ENCODE data around the gene TCTN1. TPM values are rescaled to one million over a fixed set of nuclear protein-coding genes. Genes with fewer than 3 reads are reported as not detected.
A peak's percentile ranks its signal among the peaks of the same experiment; 100 is the strongest.

Gene TCTN1
- total RNA-seq, 1 experiment from 2014 or later = 27.0 TPM

DNA sequence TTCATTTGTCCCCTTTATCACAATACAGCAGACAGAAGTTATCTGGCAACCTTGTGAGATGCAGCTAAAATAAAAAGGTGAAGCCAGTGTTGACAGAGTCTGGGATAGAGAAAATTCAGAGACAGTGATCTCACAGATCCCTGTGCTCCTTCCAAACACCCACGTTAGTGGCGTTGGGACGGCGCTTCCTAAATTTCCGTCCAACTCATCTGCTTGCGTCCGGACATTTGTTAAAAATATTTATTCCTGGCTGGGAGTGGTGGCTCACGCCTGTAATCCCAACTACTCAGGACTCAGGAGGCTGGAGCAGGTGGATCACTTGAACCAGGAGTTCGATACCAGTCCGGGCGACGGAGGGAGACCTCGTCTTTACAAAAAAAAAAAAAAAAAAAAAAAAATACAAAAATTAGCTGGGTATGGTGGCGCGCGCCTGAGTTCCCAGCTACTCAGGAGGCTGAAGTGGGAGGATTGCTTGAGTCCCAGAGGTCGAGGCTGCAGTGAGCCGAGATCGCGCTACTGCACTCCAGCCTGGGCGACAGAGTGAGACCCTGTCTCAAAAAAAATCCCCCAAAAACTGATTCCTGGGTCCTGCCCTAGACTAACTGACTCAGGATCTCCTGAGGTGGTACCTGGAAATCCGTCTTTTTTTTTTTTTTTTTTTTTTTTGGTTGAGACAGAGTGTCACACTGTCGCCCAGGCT is 708 bp upstream of the TCTN1 start:
- no peaks in the 10 kb centered on the region for H4K20me1 ChIP-seq (ENCODE audit: insufficient read depth)
- ATAC-seq = no peak
- ChIA-PET RAD21 (ENCODE audit: low non-redundant PET in 1 of 2, low total read pairs in 2 of 2, uncharacterized antibody in 2 of 2, unreplicated experiment in 2 of 2) (interaction anchor here (1.2 to 1.6 kb wide), 2 partner anchors 182 to 214 kb away, joined by 3 to 6 read pairs; no protein-coding TSS in a partner anchor), POLR2A (no interaction called here), CTCF (interaction anchor here (1.1 to 2.3 kb wide), 2 partner anchors 12 to 214 kb away, joined by 3 to 6 read pairs; no protein-coding TSS in a partner anchor)
- H3K27ac ChIP-seq (ENCODE audit: low read depth, low read length) = peak overlapping the region; percentile 21; the same call in 1 of the 2 replicates
- H3K9me3 ChIP-seq (ENCODE audit: control insufficient read depth in 1 of 2, insufficient read depth in 1 of 2, low read depth in 1 of 2, low read length in 2 of 2) = no peaks in the 10 kb centered on the region
- H2AFZ ChIP-seq (ENCODE audit: low read depth, low read length, poor library complexity, severe bottlenecking) = no peak overlapping the region
- H3K9me2 ChIP-seq (ENCODE audit: insufficient read depth) = no peaks in the 10 kb centered on the region
- H3K27me3 ChIP-seq (ENCODE audit: insufficient read depth, low read length) = no peaks in the 10 kb centered on the region
- H3K79me2 ChIP-seq (ENCODE audit: insufficient read depth, low read length) = no peaks in the 10 kb centered on the region; the same call in 1 of the 2 replicates
- peak overlapping the region; percentile 90 for H3K9ac ChIP-seq (ENCODE audit: low read length)
- intact Hi-C loops (cut with micrococcal nuclease) = loop anchor here (10.0 kb wide), 1 partner anchor 82 kb away; no protein-coding TSS in a partner anchor
- TSS peak; percentile 83 for BruUV-seq (replicated peaks)
- peak overlapping the region; percentile 99 for H3K4me2 ChIP-seq (ENCODE audit: low read length)
- H3K36me3 ChIP-seq (ENCODE audit: control insufficient read depth in 1 of 2, insufficient read depth in 2 of 2, low read length in 2 of 2) = no peaks in the 10 kb centered on the region
- H3K4me1 ChIP-seq (ENCODE audit: control insufficient read depth in 1 of 2, insufficient read depth in 2 of 2, low read length in 2 of 2) = peaks cover 11 to 29% of the 10 kb centered on the region in 2 experiments; a peak in 3 of 4 replicates
- DNase-seq (ENCODE audit: low read depth, low spot score) = no peak
- TF ChIP-seq SRF (IDR thresholded peaks at IDR 0.05; ENCODE audit: low read depth) (no peak), EZH2 (IDR thresholded peaks at IDR 0.05) (no peak), ELF1 (IDR thresholded peaks at IDR 0.05; ENCODE audit: borderline replicate concordance, low read depth) (no peak), POLR2AphosphoS5 (IDR thresholded peaks at IDR 0.05; ENCODE audit: low read depth, low read length) (no peak), EGR1 (IDR thresholded peaks at IDR 0.05; ENCODE audit: low read depth) (no peak), TCF7L2 (IDR thresholded peaks at IDR 0.05; ENCODE audit: borderline replicate concordance, extremely low read depth, insufficient read depth, insufficient read length) (no peak)
- TF ChIP-seq, protein P1, sequence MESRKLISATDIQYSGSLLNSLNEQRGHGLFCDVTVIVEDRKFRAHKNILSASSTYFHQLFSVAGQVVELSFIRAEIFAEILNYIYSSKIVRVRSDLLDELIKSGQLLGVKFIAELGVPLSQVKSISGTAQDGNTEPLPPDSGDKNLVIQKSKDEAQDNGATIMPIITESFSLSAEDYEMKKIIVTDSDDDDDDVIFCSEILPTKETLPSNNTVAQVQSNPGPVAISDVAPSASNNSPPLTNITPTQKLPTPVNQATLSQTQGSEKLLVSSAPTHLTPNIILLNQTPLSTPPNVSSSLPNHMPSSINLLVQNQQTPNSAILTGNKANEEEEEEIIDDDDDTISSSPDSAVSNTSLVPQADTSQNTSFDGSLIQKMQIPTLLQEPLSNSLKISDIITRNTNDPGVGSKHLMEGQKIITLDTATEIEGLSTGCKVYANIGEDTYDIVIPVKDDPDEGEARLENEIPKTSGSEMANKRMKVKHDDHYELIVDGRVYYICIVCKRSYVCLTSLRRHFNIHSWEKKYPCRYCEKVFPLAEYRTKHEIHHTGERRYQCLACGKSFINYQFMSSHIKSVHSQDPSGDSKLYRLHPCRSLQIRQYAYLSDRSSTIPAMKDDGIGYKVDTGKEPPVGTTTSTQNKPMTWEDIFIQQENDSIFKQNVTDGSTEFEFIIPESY (IDR thresholded peaks at IDR 0.05; ENCODE audit: extremely low read depth, insufficient replicate concordance, low read length) = no peak
- TF ChIP-seq, protein P2, sequence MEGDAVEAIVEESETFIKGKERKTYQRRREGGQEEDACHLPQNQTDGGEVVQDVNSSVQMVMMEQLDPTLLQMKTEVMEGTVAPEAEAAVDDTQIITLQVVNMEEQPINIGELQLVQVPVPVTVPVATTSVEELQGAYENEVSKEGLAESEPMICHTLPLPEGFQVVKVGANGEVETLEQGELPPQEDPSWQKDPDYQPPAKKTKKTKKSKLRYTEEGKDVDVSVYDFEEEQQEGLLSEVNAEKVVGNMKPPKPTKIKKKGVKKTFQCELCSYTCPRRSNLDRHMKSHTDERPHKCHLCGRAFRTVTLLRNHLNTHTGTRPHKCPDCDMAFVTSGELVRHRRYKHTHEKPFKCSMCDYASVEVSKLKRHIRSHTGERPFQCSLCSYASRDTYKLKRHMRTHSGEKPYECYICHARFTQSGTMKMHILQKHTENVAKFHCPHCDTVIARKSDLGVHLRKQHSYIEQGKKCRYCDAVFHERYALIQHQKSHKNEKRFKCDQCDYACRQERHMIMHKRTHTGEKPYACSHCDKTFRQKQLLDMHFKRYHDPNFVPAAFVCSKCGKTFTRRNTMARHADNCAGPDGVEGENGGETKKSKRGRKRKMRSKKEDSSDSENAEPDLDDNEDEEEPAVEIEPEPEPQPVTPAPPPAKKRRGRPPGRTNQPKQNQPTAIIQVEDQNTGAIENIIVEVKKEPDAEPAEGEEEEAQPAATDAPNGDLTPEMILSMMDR (IDR thresholded peaks at IDR 0.05 in 2 of 3, conservative IDR thresholded peaks at IDR 0.05 in 1 of 3; ENCODE audit: borderline replicate concordance in 1 of 3, insufficient read depth in 1 of 3, low read depth in 2 of 3, low read length in 2 of 3) = no peak
- peak overlapping the region; percentile 84 to 95 for H3K4me3 ChIP-seq (replicated peaks in 1 of 2; ENCODE audit: low read depth in 1 of 2, low read length in 2 of 2)

All from HCT116 (cell line).